GDM1 (cell line): Measurements from ENCODE around the gene TRERF1.

Source experiments
- DNase-seq: peaks from one replicate; lab custom pipeline; 2025; lab: John Stamatoyannopoulos, UW

Gene TRERF1

DNA sequence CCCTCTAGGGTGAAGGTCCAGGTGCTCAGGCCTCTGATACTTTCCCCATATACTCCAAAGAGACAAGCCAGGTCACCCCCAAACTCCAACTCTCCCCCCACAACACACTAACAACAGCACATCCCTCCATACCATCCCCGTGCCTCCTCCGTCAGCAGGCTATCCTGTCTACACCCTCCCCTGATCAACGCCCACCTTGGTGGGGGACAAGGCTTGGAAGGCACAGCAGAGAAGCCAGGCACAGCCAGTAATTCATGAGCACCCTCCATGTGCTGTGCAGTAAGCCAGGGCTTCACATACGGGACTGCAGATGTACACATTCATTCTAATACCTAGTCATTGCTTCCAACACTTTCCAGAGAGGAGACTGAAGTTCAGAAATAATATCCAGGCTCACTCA is 57.6 kb downstream of the TRERF1 start:
- DNase-seq: no peak

DNA sequence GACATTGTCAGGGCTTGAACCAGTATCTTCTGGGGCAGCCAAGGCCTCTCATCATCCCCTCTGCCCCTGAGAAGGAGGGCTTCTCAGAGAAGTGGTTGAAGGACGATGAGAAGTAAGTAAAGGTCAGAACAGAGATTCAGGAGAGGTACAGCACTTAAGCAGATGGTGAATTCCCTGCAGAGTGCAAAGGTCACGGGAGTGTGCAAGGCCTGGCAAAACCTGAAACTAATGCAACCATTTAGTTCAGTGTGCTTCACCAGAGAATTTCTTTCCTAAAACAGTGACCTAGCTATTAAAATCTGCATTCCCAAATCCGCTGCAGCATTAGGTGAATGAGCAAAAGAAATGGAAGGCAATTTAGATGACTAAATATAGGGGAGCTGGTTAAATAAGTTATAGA is 58.4 kb downstream of the TRERF1 start:
- no peak for DNase-seq

DNA sequence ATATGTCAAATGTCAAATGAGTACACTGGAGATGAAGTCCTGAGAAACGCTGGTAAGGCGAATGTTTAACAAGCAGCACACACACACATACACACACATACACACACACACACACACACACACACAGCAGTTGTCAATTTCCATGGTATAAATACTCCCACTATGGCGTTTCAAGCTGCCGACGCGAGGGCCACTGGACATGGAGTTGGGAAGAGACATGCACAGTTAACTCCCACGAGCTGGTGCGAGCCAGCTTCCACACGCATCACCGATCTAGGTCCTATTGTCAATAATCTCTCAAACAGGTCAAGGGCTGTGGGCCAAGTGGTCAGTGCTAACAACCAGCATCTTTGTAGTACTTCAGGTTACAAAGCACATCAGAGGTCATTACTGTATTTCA is 58.9 kb downstream of the TRERF1 start:
- no peak for DNase-seq

GRCh38 chr6:42391441-42391840 is 60.3 kb downstream of the TRERF1 start:
- no peak for DNase-seq

DNA sequence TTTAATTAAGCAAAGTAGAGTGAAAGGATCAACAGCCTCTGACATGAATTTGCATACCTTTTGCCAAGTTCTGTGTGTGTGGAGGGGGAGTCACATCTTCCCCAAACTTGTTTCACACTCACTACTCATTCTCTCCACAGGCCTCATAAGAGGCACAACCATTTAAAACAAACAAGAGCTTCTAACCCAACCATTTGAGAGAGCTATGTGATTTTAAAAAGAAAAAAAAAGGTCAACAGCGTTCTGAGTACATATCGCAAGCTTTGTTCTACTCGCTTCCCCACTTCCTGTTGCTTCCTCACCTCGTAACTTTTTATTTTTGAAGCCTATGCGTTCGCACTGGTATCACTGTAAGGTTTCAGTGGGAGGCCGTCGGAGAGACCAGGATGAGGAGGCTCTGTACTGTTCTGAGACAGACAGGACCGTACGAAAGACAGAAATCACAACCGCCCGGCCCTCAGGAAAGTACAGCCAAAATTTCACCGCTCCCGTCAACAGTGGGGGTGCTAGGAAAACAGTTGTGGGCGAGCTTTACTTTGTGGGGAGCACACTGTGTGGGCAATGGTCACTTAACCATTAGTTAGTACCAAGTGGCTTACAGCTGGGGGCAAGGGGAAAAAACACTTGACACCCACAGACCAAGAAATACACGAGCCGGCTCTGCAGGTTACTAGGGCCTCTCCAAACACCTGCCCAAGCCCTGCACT is 61.3 kb downstream of the TRERF1 start:
- no peak for DNase-seq

DNA sequence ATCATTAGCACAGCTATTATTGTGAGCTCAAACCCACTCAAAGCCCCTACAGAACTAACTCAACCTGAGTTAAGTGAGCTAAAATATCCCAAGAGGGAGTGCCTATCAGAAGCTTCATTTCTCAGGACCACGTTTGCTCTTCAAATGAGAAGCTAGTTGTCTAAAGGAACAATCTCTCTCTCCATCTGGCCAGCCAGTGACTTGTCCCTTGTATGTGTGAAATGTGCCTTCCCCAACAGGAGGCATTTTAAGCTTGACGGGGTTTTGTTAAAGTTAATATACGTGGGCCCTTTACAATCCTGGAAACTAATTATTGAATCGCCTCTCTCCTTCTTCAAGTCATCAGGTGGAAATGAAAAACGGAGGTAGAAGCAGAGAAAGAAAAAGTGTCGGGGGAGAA is 62.0 kb downstream of the TRERF1 start:
- DNase-seq: no peak

GRCh38 chr6:42388046-42388445 is 63.7 kb downstream of the TRERF1 start:
- DNase-seq: no peak

- no peak for DNase-seq
Measured at GRCh38 chr6:42387336-42387735, 64.4 kb downstream of the TRERF1 start.

- no peak for DNase-seq
Measured at GRCh38 chr6:42385339-42385738, 66.4 kb downstream of the TRERF1 start.

GRCh38 chr6:42383421-42384205 is 68.1 kb downstream of the TRERF1 start:
- no peak for DNase-seq

DNA sequence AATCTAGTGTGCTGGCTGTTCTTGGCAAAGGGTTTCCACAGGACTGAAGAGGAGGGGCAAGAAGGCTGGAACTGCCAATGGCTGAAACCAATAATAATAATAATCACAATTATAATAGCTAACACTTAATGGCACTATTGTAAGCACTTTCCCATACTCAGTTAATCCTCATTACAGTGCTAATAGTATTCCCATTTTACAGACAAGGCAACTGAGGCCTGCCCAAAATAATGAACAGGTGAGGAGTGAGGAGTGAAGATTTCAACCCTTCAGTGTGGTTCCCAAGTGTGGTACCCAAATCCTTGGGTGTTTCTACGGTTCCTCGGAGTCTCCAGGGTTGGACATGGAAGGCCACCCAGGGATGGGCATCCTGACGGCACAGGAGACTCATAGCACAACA is 69.9 kb downstream of the TRERF1 start:
- DNase-seq: no peak

DNA sequence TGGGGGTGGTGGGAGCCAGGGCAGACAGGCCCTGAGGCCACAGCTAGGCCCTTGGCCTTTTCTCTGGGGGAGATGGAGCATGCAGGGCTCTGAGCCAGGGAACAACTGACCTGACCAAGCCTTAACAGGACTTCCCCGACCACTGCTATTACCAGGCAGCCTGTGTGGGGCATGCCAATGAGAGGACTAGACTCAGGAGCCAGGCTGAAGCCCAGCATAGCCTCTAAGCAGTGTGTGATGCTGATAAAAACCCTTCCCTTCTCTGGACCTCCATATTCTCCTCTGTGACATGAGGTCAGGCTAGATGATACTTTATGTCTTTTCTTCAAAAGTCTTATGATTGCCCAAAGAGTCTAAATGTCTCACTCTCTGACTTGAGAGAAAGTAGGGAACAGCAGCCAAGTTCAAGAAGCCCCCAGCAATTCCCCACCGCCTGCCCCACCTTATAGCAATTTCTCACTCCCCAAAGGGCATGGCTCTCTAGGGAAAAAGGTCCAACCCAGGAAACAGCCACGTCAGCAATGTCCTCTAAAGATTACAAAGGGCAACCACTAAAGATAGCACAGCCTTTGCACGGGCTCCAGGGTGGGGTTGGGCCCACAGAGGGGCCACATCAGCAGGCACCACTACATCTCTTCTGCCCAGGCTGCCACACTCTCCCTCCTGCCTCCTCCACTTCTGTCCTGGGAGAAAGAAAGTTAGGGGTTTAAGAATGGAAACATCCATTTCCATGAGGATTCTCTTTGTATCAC is 71.3 kb downstream of the TRERF1 start:
- DNase-seq: no peak

DNA sequence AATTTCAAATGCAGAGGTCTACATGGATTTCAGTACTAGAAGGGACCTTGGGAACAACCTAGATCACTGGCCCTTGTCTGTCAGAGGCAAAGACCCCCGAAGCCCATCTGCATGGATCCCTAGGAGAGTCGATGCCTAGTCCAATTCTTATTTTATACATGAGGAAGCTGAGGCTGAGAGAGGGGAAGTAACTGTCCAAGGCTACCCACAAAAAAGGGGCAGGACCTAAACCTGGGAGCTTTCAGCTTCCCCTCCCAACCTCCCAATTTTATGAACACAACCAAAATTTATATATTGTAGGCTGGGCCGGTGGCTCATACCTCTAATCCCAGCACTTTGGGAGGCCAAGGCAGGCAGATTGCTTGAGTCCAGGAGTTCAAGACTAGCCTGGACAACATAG is 73.2 kb downstream of the TRERF1 start:
- peak; percentile 55 for DNase-seq

DNA sequence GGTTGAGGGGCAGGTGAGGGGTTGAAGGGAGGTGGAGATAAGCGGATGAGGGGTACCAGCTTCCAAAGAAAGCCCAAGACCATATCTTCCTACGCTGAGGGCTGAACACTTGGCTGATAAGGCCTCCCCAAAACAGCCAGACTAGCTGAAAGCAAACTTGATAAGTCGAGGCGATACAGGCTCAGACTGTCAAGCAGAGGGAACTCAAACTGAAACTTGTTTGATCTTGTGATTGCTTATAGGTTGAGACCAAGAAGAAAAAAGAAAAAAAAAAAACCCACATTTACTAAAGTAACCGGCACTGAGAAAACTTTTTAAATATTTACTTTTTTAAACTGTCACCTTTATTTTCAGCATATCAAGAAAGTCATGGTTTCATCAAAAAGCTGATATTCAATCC is 73.6 kb downstream of the TRERF1 start:
- DNase-seq: no peak

DNA sequence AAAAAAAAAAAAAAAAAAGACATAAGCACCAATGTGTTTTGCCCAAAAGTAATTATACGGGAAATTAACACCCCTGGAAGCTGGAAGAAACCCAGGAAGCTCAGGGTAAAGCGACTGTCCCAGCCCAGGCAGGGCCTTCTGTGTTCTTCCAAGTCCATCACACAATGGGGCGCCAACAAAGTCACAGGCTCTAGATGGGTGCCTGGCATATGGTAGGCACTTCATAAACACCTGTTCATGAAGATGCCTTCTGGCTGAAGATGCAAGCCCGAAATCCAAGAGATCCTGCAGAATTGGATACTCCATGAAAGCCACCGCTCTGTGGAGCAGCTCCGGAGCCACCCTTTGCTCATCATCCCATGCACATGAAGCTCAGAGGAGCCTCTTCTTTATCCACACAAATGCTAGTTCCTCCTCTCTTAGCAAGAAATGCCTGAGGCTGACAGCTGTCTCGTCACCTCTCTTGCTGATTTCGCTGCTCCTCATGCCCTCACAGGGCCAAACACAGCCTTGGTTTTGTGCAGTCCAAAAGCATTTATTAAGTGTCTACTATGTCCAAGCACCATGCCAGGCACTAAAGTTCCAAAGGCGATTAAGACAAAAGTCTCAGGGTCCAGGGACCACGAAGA is 76.6 kb downstream of the TRERF1 start:
- no peak for DNase-seq

DNA sequence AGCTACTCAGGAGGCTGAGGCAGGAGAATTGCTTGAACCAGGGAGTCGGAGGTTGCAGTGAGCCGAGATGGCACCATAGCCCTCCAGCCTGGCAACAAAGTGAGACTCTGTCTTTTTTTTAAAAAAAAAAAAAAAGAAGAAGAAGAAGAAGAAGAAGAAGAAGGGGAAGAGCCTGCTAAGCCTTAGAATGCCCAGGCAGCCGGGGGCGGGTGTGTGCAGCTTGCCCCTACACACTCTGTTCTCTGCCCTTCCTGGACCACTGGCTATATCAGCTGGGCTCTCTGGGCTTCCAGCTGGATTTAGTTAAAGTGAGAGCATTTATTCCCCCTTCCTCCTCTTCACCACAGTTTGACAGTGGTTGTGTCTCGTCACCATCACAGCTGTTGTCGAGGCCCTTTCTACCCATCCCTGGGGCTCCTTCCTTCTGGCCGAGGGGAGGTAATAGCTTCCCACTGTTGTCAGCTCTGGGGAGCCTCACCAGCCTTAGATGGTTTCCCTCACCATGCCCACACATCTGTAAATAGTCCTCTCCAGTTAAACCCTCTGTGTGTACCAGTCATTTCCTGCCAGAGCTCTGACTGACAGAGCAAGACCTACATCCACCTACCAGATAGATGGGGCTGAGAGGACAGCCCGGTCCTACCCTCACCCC is 77.6 kb downstream of the TRERF1 start:
- DNase-seq: peak; percentile 78

DNA sequence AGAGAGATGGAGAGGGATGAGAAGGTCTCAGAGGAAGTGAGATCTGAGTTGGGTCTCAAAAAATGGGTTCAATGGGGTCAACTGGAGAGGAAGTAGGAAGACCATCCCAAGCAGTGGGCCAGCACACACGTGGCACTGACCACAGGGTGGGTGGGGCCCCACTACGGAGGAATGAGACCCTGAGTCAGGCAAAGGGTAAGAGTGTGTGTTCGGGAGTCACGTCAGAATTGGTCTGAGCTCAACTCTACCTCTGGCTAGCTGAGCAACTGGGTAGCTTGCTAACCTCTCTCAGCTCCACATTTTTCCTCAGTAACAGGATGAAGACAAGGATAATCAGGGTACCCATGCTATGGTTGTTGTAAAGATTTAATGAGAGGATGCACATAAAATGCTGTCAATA is 79.0 kb downstream of the TRERF1 start:
- no peak for DNase-seq

DNA sequence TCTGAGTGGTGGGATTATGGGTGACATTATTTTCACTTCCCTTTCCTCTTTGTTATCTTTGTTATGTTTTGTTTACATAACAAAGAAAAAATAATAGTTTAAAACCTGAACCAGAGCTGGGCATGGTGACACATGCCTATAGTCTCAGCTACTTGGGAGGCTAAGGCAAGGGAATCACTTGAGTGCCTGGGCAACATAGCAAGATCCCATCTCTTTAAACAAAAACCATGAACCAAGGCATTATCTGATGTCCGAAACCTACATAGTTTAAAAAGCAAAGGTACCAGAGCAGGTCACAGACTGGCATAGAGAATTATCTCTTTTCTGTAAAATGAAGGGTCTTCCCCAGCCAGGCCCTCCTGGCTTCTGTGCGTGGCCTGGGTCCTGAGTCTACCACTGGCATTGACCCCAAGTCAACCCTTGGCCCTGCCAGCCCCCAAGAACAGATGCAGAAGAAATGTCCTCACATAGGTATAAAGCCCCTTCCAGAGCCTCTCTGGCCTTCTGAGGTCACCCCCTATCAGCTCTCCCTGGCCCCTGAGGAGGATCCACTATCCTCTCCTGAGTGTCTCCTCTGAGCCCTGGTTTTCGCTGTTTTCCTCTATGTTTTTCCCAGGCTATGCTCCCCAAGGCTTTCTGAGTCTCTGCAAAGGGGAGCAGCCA is 81.3 kb downstream of the TRERF1 start:
- no peak for DNase-seq

GRCh38 chr6:42369568-42369967 is 82.2 kb downstream of the TRERF1 start:
- DNase-seq: no peak

- peak; percentile 35 for DNase-seq
Measured at GRCh38 chr6:42368181-42368580, 83.5 kb downstream of the TRERF1 start.

GRCh38 chr6:42367353-42368011 is 84.2 kb downstream of the TRERF1 start:
- peak; percentile 39 for DNase-seq
